ENCODE data around the gene STX10. TPM values are rescaled to one million over a fixed set of nuclear protein-coding genes. Genes with fewer than 3 reads are reported as not detected.

Gene STX10
- total RNA-seq, 2 donors from 2014 or later, result 54.2 to 65.3 TPM

DNA sequence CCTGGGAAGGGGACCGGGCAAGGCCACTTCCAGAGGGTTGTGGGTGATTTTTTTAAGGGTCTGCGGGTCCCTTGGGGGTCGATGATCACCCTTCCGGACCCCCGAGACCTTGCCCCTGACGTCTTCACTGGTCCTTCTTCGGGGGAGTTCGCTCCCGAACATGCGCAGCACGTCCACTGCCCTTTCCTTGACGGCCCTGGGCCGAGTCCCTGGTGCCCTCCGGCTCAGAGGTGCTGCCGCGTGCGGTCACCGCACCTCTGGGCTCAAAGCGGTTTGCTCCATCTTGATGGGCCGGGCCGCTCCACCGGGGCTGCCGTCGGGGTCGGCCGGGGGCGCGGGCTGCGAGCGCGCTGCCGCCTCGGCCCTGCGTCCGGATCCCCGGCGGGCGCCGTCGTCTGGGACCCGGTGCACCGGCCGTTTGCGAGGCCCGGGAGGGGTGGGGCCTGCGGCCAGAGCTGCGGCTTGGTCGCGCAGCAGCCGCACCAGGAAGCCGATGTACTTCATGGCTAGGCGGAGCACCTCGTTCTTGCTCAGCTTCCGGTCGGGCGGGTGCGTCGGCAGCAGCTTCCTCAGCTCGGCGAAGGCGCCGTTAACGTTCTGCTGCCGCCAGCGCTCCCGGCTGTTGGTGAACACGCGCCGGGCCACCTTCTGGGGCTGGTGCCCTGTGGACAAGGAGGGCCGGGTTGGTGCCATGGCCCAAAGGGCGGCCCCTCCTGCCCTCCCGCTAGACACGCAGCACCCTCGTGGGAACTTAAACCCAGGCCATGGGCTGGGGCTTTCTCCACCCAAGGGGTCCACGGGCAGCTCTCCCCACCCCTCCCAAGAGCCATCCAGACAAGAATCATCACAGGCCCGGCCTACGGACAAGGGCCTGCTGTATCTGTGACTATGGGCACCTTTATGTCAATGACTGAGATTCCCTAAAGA is 50.8 kb downstream of the STX10 start:
- ATAC-seq (no peak), DNase-seq (peak in 3 of 4 donors; percentile 49 to 76 (median 54))
- peaks cover 0 to 10% of the 10 kb centered on the region in 2 donors for H3K27me3 ChIP-seq
- peaks cover 31% of the 10 kb centered on the region for H3K4me1 ChIP-seq
- no peaks in the 10 kb centered on the region for H3K9me3 ChIP-seq
- intact Hi-C loops (cut with DNase I), result loop anchor here (5.0 kb wide), 1 partner anchor 122 kb away; no protein-coding TSS in a partner anchor
- TF ChIP-seq, protein P1, sequence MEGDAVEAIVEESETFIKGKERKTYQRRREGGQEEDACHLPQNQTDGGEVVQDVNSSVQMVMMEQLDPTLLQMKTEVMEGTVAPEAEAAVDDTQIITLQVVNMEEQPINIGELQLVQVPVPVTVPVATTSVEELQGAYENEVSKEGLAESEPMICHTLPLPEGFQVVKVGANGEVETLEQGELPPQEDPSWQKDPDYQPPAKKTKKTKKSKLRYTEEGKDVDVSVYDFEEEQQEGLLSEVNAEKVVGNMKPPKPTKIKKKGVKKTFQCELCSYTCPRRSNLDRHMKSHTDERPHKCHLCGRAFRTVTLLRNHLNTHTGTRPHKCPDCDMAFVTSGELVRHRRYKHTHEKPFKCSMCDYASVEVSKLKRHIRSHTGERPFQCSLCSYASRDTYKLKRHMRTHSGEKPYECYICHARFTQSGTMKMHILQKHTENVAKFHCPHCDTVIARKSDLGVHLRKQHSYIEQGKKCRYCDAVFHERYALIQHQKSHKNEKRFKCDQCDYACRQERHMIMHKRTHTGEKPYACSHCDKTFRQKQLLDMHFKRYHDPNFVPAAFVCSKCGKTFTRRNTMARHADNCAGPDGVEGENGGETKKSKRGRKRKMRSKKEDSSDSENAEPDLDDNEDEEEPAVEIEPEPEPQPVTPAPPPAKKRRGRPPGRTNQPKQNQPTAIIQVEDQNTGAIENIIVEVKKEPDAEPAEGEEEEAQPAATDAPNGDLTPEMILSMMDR (IDR thresholded peaks at IDR 0.05), result no peak
- TF ChIP-seq POLR2A (IDR thresholded peaks at IDR 0.05), result peak in 1 of 3 donors; percentile 38
- no peaks in the 10 kb centered on the region for H3K36me3 ChIP-seq (replicated peaks in 1 of 2; ENCODE audit: insufficient read depth in 1 of 2, low read depth in 2 of 2)
- H3K27ac ChIP-seq, result peak overlapping the region in 2 of 4 donors; percentile 73 to 78
- no peak overlapping the region for H3K4me3 ChIP-seq
- 20 to 37% methylated on average over 1 to 52 of the region's 77 CpGs for WGBS, 2 donors

DNA sequence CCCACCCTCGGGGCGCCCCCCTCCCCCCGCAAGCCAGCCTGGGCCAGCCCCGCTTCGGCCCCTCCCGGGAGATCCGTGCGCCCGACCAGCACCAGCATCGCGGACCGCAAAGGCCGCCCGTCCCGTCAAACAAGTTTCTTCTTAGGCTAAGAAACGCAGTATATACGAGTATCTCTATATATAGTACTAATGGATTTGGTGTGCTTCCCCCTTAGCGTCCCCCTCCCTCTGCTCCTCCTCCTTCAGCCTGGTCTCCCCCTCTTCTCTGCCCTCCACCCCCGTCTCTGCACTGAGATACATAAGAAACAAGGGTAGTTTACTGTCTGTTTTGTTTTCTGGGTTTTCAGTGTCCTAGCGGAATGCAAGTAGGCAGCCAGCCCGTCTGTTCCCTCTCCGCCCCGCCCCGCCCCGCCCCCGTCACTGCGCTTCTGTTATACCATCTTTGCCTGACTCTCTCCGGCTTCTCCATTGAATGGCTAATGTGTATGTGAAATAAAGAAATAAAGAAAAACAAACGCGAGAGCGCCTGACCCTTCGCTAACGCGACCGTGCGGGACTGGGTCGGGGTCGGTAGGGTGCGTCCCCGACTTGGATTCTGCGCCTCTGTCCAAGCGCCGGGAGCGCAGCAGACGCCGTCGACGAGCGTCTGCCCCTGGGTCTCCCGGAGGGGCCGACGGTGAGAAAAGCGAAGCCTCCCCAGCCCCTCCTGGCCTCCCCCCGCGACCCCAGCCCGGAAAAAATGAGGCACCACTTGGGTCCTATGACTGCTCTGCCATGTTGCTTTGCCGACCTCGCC is 51.7 kb downstream of the STX10 start:
- Histone ChIP-seq H3K27ac (peak overlapping the region in 2 of 4 donors; percentile 73 to 78), H3K4me1 (peaks cover 31% of the 10 kb centered on the region), H3K27me3 (peaks cover 0 to 10% of the 10 kb centered on the region in 2 donors), H3K36me3 (replicated peaks in 1 of 2; ENCODE audit: insufficient read depth in 1 of 2, low read depth in 2 of 2) (no peaks in the 10 kb centered on the region), H3K4me3 (no peak overlapping the region), H3K9me3 (no peaks in the 10 kb centered on the region)
- intact Hi-C loops (cut with DNase I), result loop anchor here (5.0 kb wide), 1 partner anchor 121 kb away; no protein-coding TSS in a partner anchor
- WGBS, 2 donors, result 6 to 9% methylated on average over 36 to 56 of the region's 58 CpGs
- DNase-seq (no peak), ATAC-seq (no peak)
- no peak for TF ChIP-seq POLR2A (IDR thresholded peaks at IDR 0.05)
- TF ChIP-seq, protein P1 (IDR thresholded peaks at IDR 0.05), result no peak

DNA sequence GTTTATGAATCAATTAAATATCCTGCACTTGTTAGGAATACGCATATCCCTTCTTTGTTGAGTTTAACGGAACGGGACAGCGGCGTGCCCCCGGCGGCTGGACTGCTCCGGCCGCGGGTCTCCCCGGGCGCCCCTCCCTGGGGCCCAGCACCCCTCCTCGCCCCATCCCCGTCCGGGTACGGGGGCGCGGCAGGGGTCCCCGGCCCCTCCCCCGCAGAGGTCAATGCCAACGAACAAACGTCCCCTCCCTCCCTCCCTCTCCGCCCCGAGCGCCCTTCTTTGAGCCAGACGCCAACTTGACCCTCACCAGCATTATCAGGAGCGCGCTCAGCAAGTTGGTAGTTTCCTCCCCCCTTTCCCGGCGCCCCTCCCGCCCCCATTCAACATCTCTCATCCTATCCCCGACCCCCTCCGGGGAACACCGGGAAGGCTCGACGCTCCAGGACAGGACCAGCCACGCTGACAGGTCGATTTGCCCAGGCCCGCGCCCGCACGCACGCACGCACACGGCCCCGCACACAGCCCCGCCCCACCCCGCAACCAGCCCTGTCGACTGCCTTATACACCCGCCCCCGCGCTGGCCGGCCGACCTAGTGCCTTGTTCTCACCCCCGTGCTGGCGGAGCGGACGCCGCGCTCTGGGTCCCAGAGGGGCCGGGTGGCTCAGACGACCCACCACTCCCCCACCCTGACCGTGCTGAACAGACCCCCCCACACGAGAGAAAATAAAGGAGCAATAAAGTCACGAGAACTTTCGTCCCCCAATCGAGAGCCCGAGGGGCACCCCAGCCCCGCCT is 52.5 kb downstream of the STX10 start:
- Histone ChIP-seq H3K9me3 (no peaks in the 10 kb centered on the region), H3K27me3 (peaks cover 0 to 10% of the 10 kb centered on the region in 2 donors), H3K27ac (peak overlapping the region in 1 of 4 donors; percentile 78), H3K4me3 (no peak overlapping the region), H3K36me3 (replicated peaks in 1 of 2; ENCODE audit: insufficient read depth in 1 of 2, low read depth in 2 of 2) (no peaks in the 10 kb centered on the region), H3K4me1 (peaks cover 24% of the 10 kb centered on the region)
- intact Hi-C loops (cut with DNase I), result loop anchor here (5.0 kb wide), 1 partner anchor 120 kb away; no protein-coding TSS in a partner anchor
- 10 to 24% methylated on average over 25 to 67 of the region's 69 CpGs for WGBS, 2 donors
- no peak for DNase-seq
- TF ChIP-seq, protein P1 (IDR thresholded peaks at IDR 0.05), result no peak
- no peak for TF ChIP-seq POLR2A (IDR thresholded peaks at IDR 0.05)
- no peak for ATAC-seq

- H3K4me1 ChIP-seq, result peaks cover 19% of the 10 kb centered on the region
- WGBS, 2 donors, result 27 to 41% methylated on average over 20 of the region's 20 CpGs
Measured at GRCh38 chr19:13097033-13097462, 53.1 kb downstream of the STX10 start.

More at GRCh38 chr19:13097033-13097462, 53.1 kb downstream of the STX10 start:
- Histone ChIP-seq H3K36me3 (replicated peaks in 1 of 2; ENCODE audit: insufficient read depth in 1 of 2, low read depth in 2 of 2) (no peaks in the 10 kb centered on the region), H3K27ac (peak overlapping the region in 1 of 4 donors; percentile 78), H3K27me3 (peaks cover 0 to 10% of the 10 kb centered on the region in 2 donors), H3K4me3 (no peak overlapping the region), H3K9me3 (no peaks in the 10 kb centered on the region)
- TF ChIP-seq POLR2A (IDR thresholded peaks at IDR 0.05), result no peak
- TF ChIP-seq, protein P1 (IDR thresholded peaks at IDR 0.05), result no peak
- DNase-seq (no peak), ATAC-seq (no peak)
- intact Hi-C loops (cut with DNase I), result loop anchor here (5.0 kb wide), 1 partner anchor 120 kb away; no protein-coding TSS in a partner anchor
